HG03520 (cell line): Measurements from ENCODE around the gene TSPAN15.

Experiments used
- ATAC-seq: cut with Tn5 transposase; IDR thresholded peaks from one replicate; pipeline ENCODE4 v1.9.1; 2021; ENCODE audit warnings: mild to moderate bottlenecking, moderate library complexity; ENCODE audit not compliant: unreplicated experiment

TSPAN15 gene

DNA sequence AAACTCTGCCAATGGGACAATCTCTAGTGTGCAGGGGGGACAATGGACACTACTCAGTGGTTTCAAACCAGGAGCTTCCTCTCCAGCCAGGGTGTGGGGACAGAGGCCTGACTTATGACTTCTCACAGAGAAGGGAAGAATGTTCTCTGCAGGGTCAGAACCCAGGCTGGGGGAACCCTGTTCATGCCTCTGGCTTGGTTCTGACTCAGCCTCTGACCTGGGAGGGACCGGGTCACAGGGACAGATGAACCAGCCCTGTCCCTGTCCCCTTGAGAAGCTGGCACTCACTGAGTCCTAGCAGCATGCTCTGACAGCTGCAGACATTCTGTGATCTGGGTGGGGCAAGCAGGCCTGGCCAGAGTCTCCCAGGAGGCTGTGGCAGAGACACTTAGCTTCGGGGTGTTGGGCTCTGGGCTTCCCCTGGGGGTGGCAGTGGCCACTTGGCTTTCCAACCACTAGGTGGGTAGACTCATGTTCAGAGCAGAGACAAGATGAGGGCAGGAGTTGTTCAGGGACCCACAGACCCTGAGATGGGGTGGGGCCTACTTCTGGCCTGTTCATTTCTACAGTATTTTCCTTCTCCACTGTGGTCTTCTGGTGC is 13.6 kb downstream of the TSPAN15 start:
- ATAC-seq = no peak

- ATAC-seq = no peak
Measured at GRCh38 chr10:69465457-69466157, 14.3 kb downstream of the TSPAN15 start.

- no peak for ATAC-seq
Measured at GRCh38 chr10:69466158-69466490, 14.9 kb downstream of the TSPAN15 start.

- no peak for ATAC-seq
Measured at GRCh38 chr10:69466689-69467088, 15.4 kb downstream of the TSPAN15 start.

GRCh38 chr10:69467928-69468750 is 16.9 kb downstream of the TSPAN15 start:
- no peak for ATAC-seq

GRCh38 chr10:69468751-69469089 is 17.5 kb downstream of the TSPAN15 start:
- no peak for ATAC-seq

- ATAC-seq = no peak
Measured at GRCh38 chr10:69469976-69470375, 18.7 kb downstream of the TSPAN15 start.

- no peak for ATAC-seq
Measured at GRCh38 chr10:69470463-69471384, 19.5 kb downstream of the TSPAN15 start.

- no peak for ATAC-seq
Measured at GRCh38 chr10:69472142-69472541, 20.9 kb downstream of the TSPAN15 start.

DNA sequence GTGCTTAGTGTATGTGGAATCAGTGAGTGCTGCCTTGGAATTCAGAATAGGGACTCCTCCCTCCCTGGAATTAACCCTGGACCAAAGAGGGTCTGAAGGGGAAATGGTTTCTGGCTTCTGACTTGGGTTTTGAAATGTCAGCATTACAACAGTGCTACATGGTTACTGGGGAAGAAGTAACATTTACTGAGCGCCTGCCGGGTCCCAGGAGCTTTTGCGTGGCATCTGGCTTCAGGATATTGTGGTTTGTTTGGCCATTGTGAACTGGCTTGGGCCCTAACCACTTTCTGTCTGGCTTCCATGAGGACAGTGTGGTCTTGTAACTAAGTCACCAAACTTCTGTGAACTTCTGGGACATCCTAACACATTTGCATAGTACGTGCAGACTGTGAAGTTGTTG is 21.3 kb downstream of the TSPAN15 start:
- ATAC-seq = no peak

DNA sequence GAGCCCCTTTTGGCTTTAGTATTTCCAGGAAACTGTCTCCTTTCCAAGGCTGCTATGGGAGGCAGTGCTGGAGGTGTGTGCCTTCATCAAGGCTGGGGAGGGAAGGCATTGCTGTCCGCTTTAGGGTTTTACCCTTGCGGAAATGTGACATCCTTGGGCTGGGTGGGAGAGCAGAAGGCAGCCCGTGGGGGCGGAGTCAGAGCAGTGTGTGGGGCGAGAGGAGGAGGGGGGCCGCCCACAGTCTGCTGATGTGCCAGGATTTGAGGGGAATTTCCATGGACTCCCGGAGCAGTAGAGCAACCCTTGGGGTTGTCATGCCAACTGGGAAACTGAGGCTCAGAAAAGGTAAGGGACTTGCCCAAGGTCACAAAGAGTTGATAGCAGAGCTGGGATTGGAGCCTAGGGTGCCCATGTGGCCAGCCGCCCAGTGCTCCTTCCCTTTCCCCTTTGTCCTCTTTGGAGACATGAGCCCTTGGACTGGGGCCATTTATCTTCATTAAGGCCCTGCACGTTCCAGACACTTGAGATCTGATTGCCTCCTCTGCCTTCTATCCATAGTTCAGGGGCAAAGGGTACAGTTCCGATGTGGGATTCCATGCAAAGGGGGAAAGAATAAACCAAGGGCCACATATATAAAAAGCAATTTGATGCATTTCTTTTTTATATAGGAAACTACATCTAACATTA is 22.2 kb downstream of the TSPAN15 start:
- no peak for ATAC-seq

DNA sequence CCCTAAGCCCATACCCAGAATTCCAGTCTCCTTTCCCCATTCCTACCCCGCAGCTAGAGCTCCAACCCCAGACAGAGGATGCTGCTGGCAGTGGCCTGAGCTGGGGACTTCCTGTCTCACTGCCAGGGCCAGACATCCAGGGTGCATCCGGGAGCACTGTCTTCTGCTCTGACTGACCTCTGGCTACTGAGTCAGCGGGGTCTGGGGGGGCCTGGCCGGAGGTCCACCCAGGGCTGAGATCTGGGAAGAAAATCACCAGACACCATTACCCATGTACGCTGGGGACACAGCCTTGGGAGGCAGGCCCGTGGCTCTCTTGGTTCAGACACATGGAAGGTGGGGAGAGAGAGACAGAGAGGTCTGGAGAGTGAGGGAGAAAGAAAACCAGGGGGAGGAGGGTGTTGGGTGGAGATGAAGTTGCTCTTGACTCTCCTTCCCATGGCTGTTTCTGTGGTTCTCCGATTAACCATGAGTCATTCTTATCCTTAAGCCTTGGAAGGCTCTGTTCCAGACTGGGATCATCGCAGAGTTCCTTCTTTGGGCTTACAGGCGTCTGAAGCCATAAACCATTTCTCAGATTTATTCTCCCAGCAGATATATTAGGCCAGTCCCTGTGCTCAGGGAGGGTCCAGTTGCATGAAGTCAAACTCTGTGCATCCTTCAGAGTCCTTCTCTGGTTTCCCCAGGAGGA is 23.6 kb downstream of the TSPAN15 start:
- ATAC-seq = no peak

DNA sequence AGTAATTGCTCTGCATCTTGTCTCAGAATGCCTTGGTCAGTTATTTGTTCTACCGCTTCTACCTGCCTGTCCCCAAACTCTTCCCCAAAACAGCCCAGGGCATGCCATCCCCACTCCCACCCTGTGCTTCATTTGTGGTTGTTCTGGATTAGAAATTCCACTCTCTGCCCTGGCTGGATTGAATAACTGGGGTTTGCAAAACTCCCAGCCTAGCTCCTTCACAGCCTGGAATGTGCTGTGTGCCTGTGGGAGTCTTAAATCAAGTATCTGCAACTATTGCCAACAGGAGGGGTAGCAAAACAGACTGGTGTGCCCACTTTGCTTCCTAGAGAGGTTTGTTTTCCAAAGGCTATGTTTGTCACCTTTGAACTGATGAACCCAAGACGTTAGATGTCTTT is 24.2 kb downstream of the TSPAN15 start:
- no peak for ATAC-seq

GRCh38 chr10:69477968-69478597 is 26.8 kb downstream of the TSPAN15 start:
- no peak for ATAC-seq

DNA sequence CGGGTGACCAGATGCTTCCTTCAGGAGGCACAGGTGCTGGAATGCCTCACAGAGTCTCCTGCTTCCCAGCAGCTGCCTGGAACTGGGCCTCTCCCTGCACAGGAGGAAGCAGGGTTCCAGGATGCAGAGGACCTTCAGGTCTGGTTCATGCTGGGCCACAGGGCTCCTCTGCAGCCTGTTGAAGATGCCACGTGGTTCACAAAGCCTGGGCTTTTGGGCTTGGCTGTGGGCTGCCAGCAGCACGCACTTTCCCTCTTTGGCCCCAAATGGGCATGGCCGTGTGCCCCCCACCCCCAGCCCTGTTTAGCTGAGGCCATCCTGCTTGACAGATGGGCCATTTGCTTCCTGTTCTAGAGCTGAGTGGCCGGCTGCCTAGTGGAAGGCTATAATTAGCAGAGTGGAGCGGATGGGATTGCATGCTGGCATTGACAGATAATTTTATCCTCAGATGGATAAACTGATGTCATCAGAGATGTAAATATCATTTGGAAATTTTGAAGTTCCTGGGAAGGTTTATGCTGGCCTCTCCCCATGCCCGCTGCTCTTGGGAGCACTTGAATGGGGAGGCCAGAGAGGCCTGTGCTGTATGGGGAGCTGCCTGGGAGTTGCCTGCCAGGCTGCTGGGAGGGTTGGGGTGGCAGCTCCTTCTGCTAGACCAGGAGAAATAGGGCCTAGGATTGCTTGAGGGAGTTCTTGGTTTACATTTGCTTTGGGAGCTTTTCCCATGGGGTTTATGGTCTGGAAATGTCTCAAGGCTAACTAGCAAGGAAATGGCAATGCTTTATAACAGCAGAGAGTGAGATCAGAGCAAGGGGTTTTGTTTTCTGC is 28.2 kb downstream of the TSPAN15 start:
- ATAC-seq = no peak

DNA sequence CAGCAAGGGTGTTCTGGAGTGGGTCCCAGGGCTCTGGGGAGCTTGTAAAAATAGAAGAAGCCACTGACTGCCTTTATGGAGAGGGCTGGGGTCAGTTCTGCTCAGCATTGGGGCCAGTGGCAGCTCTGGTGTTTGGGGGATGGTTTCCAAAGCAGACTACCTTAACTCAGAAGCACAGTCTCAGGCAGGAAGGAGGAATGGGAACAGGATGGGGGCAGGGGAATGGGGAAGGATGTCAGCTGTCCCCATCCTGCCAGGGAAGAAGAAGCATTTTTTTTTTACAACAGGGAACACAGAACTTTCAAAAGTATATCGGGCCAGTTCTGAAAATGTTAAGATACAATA is 28.8 kb downstream of the TSPAN15 start:
- ATAC-seq = no peak

DNA sequence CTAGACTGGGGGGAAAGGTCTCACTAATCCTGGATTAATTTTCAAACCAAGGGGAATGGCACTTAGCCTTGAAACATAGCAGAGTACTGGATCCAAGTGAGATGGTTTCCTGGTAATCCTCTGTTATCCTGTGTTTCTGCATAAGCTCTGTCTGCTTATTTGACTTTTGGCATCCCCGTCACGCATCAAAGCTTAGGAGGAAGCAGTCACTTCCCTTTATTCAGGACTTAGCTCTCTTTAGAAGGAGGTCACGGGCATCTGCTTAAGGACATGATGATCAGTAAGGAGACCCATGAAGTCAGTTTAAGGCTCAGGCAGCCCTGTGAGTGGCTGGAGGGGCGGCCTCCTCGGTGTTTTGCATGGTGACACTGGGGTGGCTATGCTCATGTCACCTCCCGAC is 30.0 kb downstream of the TSPAN15 start:
- no peak for ATAC-seq

GRCh38 chr10:69481811-69482524 is 30.7 kb downstream of the TSPAN15 start:
- no peak for ATAC-seq
